ENCODE data around the gene ZDHHC14. TPM values are rescaled to one million over a fixed set of nuclear protein-coding genes. Genes with fewer than 3 reads are reported as not detected.
A peak's percentile ranks its signal among the peaks of the same experiment; 100 is the strongest.
"Not testable (repeated sequence)": the region's sequence is repeated elsewhere in the genome, so short reads cannot be mapped to it uniquely, and the experiment has no call there.

The ZDHHC14 gene
- total and polyA plus RNA-seq, 12 donors: 7.7 to 31.2 (median 15.2) TPM

DNA sequence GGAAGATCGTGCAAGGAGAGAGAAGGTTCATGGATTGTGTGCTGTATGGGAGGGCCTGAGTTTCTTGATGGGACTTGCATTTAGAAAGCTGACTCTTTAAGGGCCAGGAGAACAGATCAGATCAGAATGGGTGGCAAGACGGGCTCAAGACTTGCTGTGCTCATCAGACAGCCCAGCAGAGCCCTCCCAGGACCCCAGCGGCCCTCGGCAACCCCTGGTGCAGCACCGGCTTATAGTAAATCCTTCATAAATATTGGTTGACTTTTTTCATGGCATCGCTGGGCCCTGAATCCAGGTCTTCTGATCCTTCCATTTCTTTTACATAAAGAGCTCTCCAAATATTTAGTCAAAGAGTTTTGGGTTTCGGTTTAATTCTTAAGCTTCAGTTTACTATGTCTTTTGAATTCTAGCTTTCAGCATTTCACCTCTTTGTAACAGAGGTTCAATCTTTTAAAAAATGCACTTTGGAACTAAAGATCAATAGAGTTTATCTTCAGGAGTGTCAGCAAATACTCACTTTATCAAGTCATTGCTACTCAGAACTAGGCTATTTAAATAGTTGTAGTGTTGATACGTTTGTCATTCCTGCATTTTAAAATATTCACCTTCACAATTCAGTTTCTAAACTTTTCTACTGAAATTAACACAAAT lies 205.6 kb downstream of the ZDHHC14 start:
- H3K27me3 ChIP-seq: no peaks in the 10 kb centered on the region
- H3K4me3 ChIP-seq: no peak overlapping the region
- peaks cover 0 to 20% (median 0%) of the 10 kb centered on the region in 11 donors for H3K9me3 ChIP-seq
- H3K4me1 ChIP-seq: no peaks in the 10 kb centered on the region
- H3K27ac ChIP-seq: no peak overlapping the region
- TF ChIP-seq, protein P1, sequence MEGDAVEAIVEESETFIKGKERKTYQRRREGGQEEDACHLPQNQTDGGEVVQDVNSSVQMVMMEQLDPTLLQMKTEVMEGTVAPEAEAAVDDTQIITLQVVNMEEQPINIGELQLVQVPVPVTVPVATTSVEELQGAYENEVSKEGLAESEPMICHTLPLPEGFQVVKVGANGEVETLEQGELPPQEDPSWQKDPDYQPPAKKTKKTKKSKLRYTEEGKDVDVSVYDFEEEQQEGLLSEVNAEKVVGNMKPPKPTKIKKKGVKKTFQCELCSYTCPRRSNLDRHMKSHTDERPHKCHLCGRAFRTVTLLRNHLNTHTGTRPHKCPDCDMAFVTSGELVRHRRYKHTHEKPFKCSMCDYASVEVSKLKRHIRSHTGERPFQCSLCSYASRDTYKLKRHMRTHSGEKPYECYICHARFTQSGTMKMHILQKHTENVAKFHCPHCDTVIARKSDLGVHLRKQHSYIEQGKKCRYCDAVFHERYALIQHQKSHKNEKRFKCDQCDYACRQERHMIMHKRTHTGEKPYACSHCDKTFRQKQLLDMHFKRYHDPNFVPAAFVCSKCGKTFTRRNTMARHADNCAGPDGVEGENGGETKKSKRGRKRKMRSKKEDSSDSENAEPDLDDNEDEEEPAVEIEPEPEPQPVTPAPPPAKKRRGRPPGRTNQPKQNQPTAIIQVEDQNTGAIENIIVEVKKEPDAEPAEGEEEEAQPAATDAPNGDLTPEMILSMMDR (IDR thresholded peaks at IDR 0.05): no peak
- intact Hi-C loops (cut with DNase I): no loop called here
- no peaks in the 10 kb centered on the region for H3K36me3 ChIP-seq
- ATAC-seq (no peak), DNase-seq (no peak)
- WGBS, 2 donors: 88 to 95% methylated on average over 8 of the region's 8 CpGs

DNA sequence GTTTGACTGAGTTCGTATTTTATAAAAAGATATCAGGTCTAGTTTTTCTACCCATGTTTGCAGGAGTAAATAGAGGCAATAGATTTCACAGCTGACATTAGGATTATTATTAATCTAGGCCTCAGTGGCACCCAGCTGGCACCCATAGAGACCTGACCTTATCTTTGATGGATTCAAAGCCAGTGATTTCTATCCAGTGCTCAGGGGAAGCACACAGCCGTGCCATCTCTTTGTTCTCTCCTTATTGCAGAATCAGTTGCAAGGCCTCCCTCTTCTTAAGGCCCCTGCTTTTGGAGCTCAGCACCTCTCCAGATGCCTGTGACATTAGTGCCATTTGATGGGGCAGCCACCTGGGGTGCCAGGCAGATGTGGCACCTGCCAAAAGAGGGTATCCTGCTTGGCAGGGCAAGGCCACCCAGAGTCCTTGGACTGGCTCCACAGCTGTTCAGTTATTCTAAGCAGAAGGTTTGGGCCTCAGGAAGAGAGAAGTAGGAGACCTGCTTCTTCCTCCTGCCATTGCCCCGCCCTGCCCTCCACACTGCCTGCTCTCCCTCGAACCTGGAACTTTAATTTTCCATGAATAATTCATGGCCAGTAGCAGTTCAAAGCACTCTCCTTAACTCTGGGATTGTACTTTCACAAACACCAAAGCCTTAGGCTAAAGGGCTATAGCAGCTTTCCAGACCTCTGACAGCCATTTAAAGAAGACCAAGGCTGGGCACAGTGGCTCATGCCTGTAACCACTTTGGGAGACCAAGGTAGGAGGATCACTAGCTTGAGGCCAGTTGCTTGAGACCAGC lies 206.3 kb downstream of the ZDHHC14 start:
- Histone ChIP-seq H3K36me3 (no peaks in the 10 kb centered on the region), H3K27ac (no peak overlapping the region)
- no peak for ATAC-seq

DNA sequence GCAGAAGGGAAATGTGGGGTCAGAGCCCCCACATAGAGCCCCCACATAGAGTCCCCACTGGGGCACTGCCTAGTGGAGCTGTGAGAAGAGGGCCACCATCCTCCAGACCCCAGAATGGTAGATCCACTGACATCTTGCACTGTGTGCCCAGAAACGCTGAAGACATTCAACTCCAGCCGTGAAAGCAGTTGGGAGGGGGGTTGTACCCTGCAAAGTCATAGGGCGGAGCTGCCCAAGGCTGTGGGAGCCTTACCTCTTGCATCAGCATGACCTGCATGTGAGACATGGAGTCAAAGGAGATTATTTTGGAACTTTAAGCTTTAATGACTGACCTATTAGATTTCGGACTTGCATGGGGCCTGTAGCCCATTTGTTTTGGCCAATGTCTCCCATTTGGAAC lies 209.7 kb downstream of the ZDHHC14 start:
- ATAC-seq, H3K27me3 ChIP-seq, H3K4me1 ChIP-seq, H3K27ac ChIP-seq, DNase-seq, H3K4me3 ChIP-seq: not testable (repeated sequence)
- Histone ChIP-seq H3K9me3 (peaks cover 0 to 20% (median 0%) of the 10 kb centered on the region in 11 donors), H3K36me3 (peaks cover 0 to 20% (median 0%) of the 10 kb centered on the region in 9 donors)
- 91 to 98% methylated on average over 4 of the region's 4 CpGs for WGBS, 2 donors
- intact Hi-C loops (cut with DNase I): loop anchor here in 5 of 10 donors (10.0 kb wide), 3 partner anchors 206 to 276 kb away; partner anchors contain the start of genes ZDHHC14 (in 3 of the 5) and TMEM242 (in 1 of the 5)

More for the DNA sequence above, 206.3 kb downstream of the ZDHHC14 start:
- DNase-seq: no peak
- no peaks in the 10 kb centered on the region for H3K4me1 ChIP-seq
- H3K9me3 ChIP-seq: peaks cover 0 to 20% (median 0%) of the 10 kb centered on the region in 11 donors
- no peak overlapping the region for H3K4me3 ChIP-seq
- no peaks in the 10 kb centered on the region for H3K27me3 ChIP-seq
- TF ChIP-seq, protein P1 (IDR thresholded peaks at IDR 0.05): no peak
- intact Hi-C loops (cut with DNase I): no loop called here
- WGBS, 2 donors: 93% methylated on average over 4 of the region's 4 CpGs

DNA sequence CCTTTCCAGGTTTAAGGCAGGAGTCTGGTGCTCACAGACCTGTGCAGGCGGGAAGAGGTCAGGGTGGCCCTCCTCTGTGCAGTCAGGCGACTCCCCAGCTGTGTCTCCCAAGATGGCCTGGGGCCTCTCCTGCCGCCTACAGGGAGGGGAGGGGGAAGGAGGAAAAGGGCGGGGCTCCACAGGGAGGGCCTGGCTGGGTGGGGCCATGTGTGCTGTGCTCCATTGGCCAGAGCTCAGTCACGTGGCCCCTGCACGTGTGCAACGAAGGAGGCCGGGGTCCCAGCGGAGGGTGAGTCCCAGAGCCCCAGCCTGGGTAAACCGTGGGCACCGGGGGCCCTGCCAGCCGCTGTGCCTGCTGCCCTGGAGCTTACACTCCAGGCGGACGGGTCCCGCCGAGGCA lies 211.6 kb downstream of the ZDHHC14 start:
- ATAC-seq: peak in 4 of 8 donors; percentile 31 to 51 (median 45)

More for the DNA sequence above, 211.6 kb downstream of the ZDHHC14 start:
- TF ChIP-seq, protein P1 (IDR thresholded peaks at IDR 0.05): no peak
- intact Hi-C loops (cut with DNase I): loop anchor here in 5 of 10 donors (10.0 kb wide), 3 partner anchors 208 to 278 kb away; partner anchors contain the start of genes ZDHHC14 (in 3 of the 5) and TMEM242 (in 1 of the 5)
- H3K27ac ChIP-seq: no peak overlapping the region
- H3K4me1 ChIP-seq: peaks cover 0 to 5% (median 0%) of the 10 kb centered on the region in 9 donors
- 92 to 93% methylated on average over 15 to 16 of the region's 16 CpGs for WGBS, 2 donors
- peak overlapping the region in 1 of 10 donors; percentile 5 for H3K4me3 ChIP-seq
- H3K27me3 ChIP-seq: no peaks in the 10 kb centered on the region
- peaks cover 0 to 20% (median 0%) of the 10 kb centered on the region in 9 donors for H3K36me3 ChIP-seq
- peaks cover 0 to 20% (median 0%) of the 10 kb centered on the region in 11 donors for H3K9me3 ChIP-seq
- DNase-seq: no peak

All from heart right ventricle (tissue), 16 donors.